ENCODE data around the gene RNF152.

The RNF152 gene

GRCh38 chr18:61766266-61766884, 126.4 kb downstream of the RNF152 start:
- TF ChIP-seq CTCF (conservative IDR thresholded peaks at IDR 0.05; ENCODE audit: low read length), result no peak
- DNase-seq (ENCODE audit: low read depth), result no peak
- no peak overlapping the region for H3K4me3 ChIP-seq (ENCODE audit: low read length)

DNA sequence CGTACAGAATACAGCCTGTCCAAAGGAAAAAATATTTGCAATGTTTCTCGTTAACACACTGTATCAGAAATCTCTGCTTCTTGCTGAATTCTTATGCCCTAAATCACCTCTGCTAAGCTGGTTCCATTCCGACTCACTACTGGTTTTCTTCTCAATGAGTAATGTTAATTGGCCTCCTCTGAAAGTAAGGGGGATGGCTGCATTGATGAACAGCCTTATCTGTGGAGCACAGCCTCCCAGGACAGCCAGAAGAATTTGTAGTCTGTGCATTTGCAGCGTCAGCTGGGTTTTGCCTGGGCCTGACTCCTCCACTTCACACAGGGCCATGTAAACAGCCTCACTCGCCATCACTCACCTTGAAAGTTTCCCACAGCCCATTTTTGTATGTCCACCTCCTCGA, 127.7 kb downstream of the RNF152 start:
- TF ChIP-seq CTCF (conservative IDR thresholded peaks at IDR 0.05; ENCODE audit: low read length), result no peak
- peak overlapping the region; percentile 33 for H3K4me3 ChIP-seq (ENCODE audit: low read length)
- DNase-seq (ENCODE audit: low read depth), result peak; percentile 76

GRCh38 chr18:61764381-61764780, 128.4 kb downstream of the RNF152 start:
- peak overlapping the region; percentile 33; the same call in 1 of the 2 replicates for H3K4me3 ChIP-seq (ENCODE audit: low read length)
- peak; percentile 64 for DNase-seq (ENCODE audit: low read depth)

GRCh38 chr18:61761875-61762274, 130.9 kb downstream of the RNF152 start:
- H3K4me3 ChIP-seq (ENCODE audit: low read length), result no peak overlapping the region
- TF ChIP-seq CTCF (conservative IDR thresholded peaks at IDR 0.05; ENCODE audit: low read length), result no peak
- no peak for DNase-seq (ENCODE audit: low read depth)

More at GRCh38 chr18:61764381-61764780, 128.4 kb downstream of the RNF152 start:
- TF ChIP-seq CTCF (conservative IDR thresholded peaks at IDR 0.05; ENCODE audit: low read length), result no peak

Measured in AG10803 (cell line).